K562 (cell line): ENCODE data around the gene ERICH2. TPM values are rescaled to one million over a fixed set of nuclear protein-coding genes. Genes with fewer than 3 reads are reported as not detected.

Source experiments
- ATAC-seq: fragments of 200-7000 bp; cut with Tn5 transposase; 3 replicates; pipeline ENCODE4 v1.9.1; 2020; ENCODE audit warnings: moderate library complexity
- BruUV-seq: library from RNA; stranded (reverse); fragments of 400-500 nt; replicated peaks from 2 replicates; lab custom pipeline; 2021; lab: Mats Ljungman, UMichigan
- CTCF ChIA-PET: fragments of 300-600 bp; formaldehyde crosslinking; extraction: SDS; loops from one replicate; lab custom pipeline; 2021; ENCODE audit warnings: low intra/inter-chr PET ratio; lab: Yijun Ruan, JAX
- POLR2A ChIA-PET: fragments of 300-600, 350-650 bp; sonication (Branson Sonifier 250); formaldehyde crosslinking; extraction: SDS; loops from one replicate; lab custom pipeline; 2021; ENCODE audit warnings: antibody characterized with exemption, inconsistent platforms; lab: Yijun Ruan, JAX
- DNase-seq, 4 experiments: peaks; one replicate each; pipeline versions ENCODE4 v3.0.0 to v3.0.0-alpha.2; 2011 to 2018; ENCODE audit warnings: low spot score in 3 of 4, mixed read lengths in 3 of 4; ENCODE audit errors: extremely low read depth in 1 of 4
- FAIRE-seq: peaks from 2 replicates; lab custom pipeline; 2011; peaks lifted over from hg19 to GRCh38; lab: Jason Lieb, UNC
- H2AFZ ChIP-seq: 2 replicates; pipeline ENCODE4 v1.6.0; 2011; ENCODE audit warnings: low read depth, low read length, control low read depth, inconsistent platforms
- H3K27ac ChIP-seq: fragments of 200-600 bp; 3 replicates; pipeline ENCODE4 v1.8.0; 2011; ENCODE audit warnings: low read depth, mild to moderate bottlenecking, control low read depth, inconsistent platforms, low read length, moderate library complexity, mixed read lengths; ENCODE audit errors: extremely low read depth
- H3K27me3 ChIP-seq, 2 experiments: fragments of 300-600 bp in 1 of 2; 2 replicates in 1 of 2; 3 replicates in 1 of 2; pipeline versions ENCODE4 v1.6.0 to v1.8.0; 2011; ENCODE audit warnings: inconsistent platforms in 2 of 2, low read length in 2 of 2, mild to moderate bottlenecking in 1 of 2, mixed read lengths in 1 of 2, moderate library complexity in 1 of 2; ENCODE audit not compliant: control insufficient read depth in 2 of 2, insufficient read depth in 2 of 2
- H3K36me3 ChIP-seq: fragments of 300-600 bp; 3 replicates; pipeline ENCODE4 v1.8.0; 2011; ENCODE audit warnings: mild to moderate bottlenecking, low read length, inconsistent platforms; ENCODE audit not compliant: control insufficient read depth, insufficient read depth
- H3K4me1 ChIP-seq, 2 experiments: fragments of 200-600 bp in 1 of 2; replicated peaks in 1 of 2; 2 replicates in 1 of 2; 3 replicates in 1 of 2; pipeline versions ENCODE4 v1.5.1 to v1.8.0; 2011; ENCODE audit warnings: inconsistent platforms in 2 of 2, low read length in 2 of 2, mild to moderate bottlenecking in 1 of 2, mixed read lengths in 1 of 2, moderate library complexity in 1 of 2; ENCODE audit not compliant: control insufficient read depth in 2 of 2, insufficient read depth in 2 of 2
- H3K4me2 ChIP-seq: 2 replicates; pipeline ENCODE4 v1.6.1; 2011; ENCODE audit warnings: low read length, control low read depth, inconsistent platforms, mixed read lengths; ENCODE audit not compliant: insufficient read depth
- H3K4me3 ChIP-seq: fragments of 200-600 bp; sonication (generic), shearing (Covaris generic); 2 replicates; pipeline ENCODE4 v1.5.1; 2016; ENCODE audit warnings: control low read depth, inconsistent platforms
- H3K79me2 ChIP-seq: fragments of 200-600 bp; 3 replicates; pipeline ENCODE4 v1.8.0; 2011; ENCODE audit warnings: low read length, inconsistent platforms; ENCODE audit not compliant: control insufficient read depth, insufficient read depth
- H3K9ac ChIP-seq, 2 experiments: 2 replicates each; pipeline versions ENCODE4 v1.6.0 to v1.6.1; 2011; ENCODE audit warnings: low read depth in 2 of 2, low read length in 2 of 2, control low read depth in 1 of 2, inconsistent platforms in 1 of 2, mild to moderate bottlenecking in 1 of 2, mixed read lengths in 1 of 2; ENCODE audit not compliant: insufficient read depth in 1 of 2
- H3K9me1 ChIP-seq: one replicate; pipeline ENCODE4 v1.6.0; 2011; ENCODE audit warnings: inconsistent platforms, mild to moderate bottlenecking, low read length, moderate library complexity; ENCODE audit not compliant: control insufficient read depth, insufficient read depth
- H3K9me3 ChIP-seq: replicated peaks from 2 replicates; pipeline ENCODE4 v1.5.1; 2011; ENCODE audit warnings: low read depth, low read length, inconsistent platforms; ENCODE audit not compliant: control insufficient read depth, insufficient read depth
- H4K20me1 ChIP-seq: replicated peaks from 2 replicates; pipeline ENCODE4 v1.6.1; 2011; ENCODE audit warnings: low read length, inconsistent platforms, mixed read lengths; ENCODE audit not compliant: control insufficient read depth, insufficient read depth
- ARID1B ChIP-seq: fragments of 450-650 bp; IDR thresholded peaks from 2 replicates; pipeline ENCODE4 v1.6.1; 2016; ENCODE audit warnings: antibody characterized with exemption, mild to moderate bottlenecking, inconsistent platforms
- COPS2 ChIP-seq: fragments of 450-650 bp; conservative IDR thresholded peaks from 2 replicates; pipeline ENCODE4 v1.6.1; 2016; ENCODE audit warnings: mild to moderate bottlenecking, moderate library complexity
- CTCF ChIP-seq, 3 experiments: IDR thresholded peaks in 2 of 3; conservative IDR thresholded peaks in 1 of 3; 2 replicates each; pipeline ENCODE4 v1.5.1; 2011 to 2012; ENCODE audit warnings: low read length in 3 of 3, mild to moderate bottlenecking in 3 of 3, control low read depth in 2 of 3, improper control_type of control experiment in 1 of 3, inconsistent platforms in 1 of 3, low read depth in 1 of 3, mixed read lengths in 1 of 3, moderate library complexity in 1 of 3; ENCODE audit not compliant: insufficient read depth in 2 of 3
- DDX20 ChIP-seq: fragments of 450-650 bp; IDR thresholded peaks from 2 replicates; pipeline ENCODE4 v1.6.1; 2016; ENCODE audit warnings: missing genetic modification characterization, low read depth, mild to moderate bottlenecking, missing compliant biosample characterization, moderate library complexity
- JUNB ChIP-seq: fragments of 450-650 bp; formaldehyde crosslinking; conservative IDR thresholded peaks from 2 replicates; pipeline ENCODE4 v1.4.0; 2020; ENCODE audit warnings: mild to moderate bottlenecking
- MAFG ChIP-seq: fragments of 450-650 bp; conservative IDR thresholded peaks from 2 replicates; pipeline ENCODE4 v1.6.1; 2016; ENCODE audit warnings: missing genetic modification characterization, missing compliant biosample characterization
- MTA2 ChIP-seq: fragments of 450-650 bp; IDR thresholded peaks from 2 replicates; pipeline ENCODE4 v1.6.1; 2016; ENCODE audit warnings: low read depth
- MXD1 ChIP-seq: fragments of 250-450 bp; sonication (Bioruptor Pico); IDR thresholded peaks from 2 replicates; pipeline ENCODE4 v1.8.0; 2021; ENCODE audit warnings: borderline replicate concordance, mild to moderate bottlenecking, moderate library complexity; ENCODE audit not compliant: poor library complexity, severe bottlenecking
- NCOA4 ChIP-seq: fragments of 450-650 bp; IDR thresholded peaks from 2 replicates; pipeline ENCODE4 v1.6.1; 2018; ENCODE audit warnings: mild to moderate bottlenecking; ENCODE audit not compliant: partially characterized antibody
- NELFE ChIP-seq: IDR thresholded peaks from 2 replicates; pipeline ENCODE4 v1.6.1; 2011; ENCODE audit warnings: mild to moderate bottlenecking; ENCODE audit not compliant: insufficient read depth, insufficient read length
- OTX1 ChIP-seq: fragments of 450-650 bp; formaldehyde crosslinking; IDR thresholded peaks from 2 replicates; pipeline ENCODE4 v1.4.0; 2022; ENCODE audit warnings: mild to moderate bottlenecking
- PCBP2 ChIP-seq: fragments of 200-400 bp; formaldehyde crosslinking; IDR thresholded peaks from 2 replicates; pipeline ENCODE4 v1.6.1; 2018; ENCODE audit warnings: low read length, low read depth, mild to moderate bottlenecking, moderate library complexity; ENCODE audit not compliant: poor library complexity, severe bottlenecking
- RBM14 ChIP-seq: fragments of 200-400 bp; formaldehyde crosslinking; IDR thresholded peaks from 2 replicates; pipeline ENCODE4 v1.6.1; 2018; ENCODE audit warnings: low read depth, mild to moderate bottlenecking, low read length, moderate library complexity, borderline replicate concordance; ENCODE audit not compliant: insufficient read depth
- RBM25 ChIP-seq: fragments of 200-400 bp; formaldehyde crosslinking; IDR thresholded peaks from 2 replicates; pipeline ENCODE4 v1.6.1; 2018; ENCODE audit warnings: low read length, low read depth, moderate library complexity; ENCODE audit not compliant: severe bottlenecking
- SAFB2 ChIP-seq: fragments of 200-400 bp; formaldehyde crosslinking; IDR thresholded peaks from 2 replicates; pipeline ENCODE4 v1.6.1; 2018; ENCODE audit warnings: borderline replicate concordance, low read length, low read depth, moderate library complexity; ENCODE audit not compliant: severe bottlenecking
- SOX6 ChIP-seq: fragments of 450-650 bp; IDR thresholded peaks from 2 replicates; pipeline ENCODE4 v1.6.1; 2014; ENCODE audit warnings: mild to moderate bottlenecking
- STAG1 ChIP-seq: sonication (generic); formaldehyde crosslinking; IDR thresholded peaks from 2 replicates; pipeline ENCODE4 v1.5.0; 2020; ENCODE audit warnings: missing genetic modification reagents, borderline replicate concordance
- ZNF785 ChIP-seq: fragments of 250-450 bp; sonication (Bioruptor Pico); IDR thresholded peaks from 2 replicates; pipeline ENCODE4 v1.4.0; 2020; ENCODE audit warnings: mild to moderate bottlenecking
- ZNF79 ChIP-seq: fragments of 250-450 bp; sonication (Bioruptor Pico); IDR thresholded peaks from 2 replicates; pipeline ENCODE4 v1.4.0; 2020; ENCODE audit warnings: low read depth, mild to moderate bottlenecking, moderate library complexity
- WGBS: fragments of 100-300 bp; shearing (Covaris generic); methylation state at CpG from one replicate; pipeline ENCODE4 v1.1.6; 2016; ENCODE audit warnings: low coverage, mixed read lengths; ENCODE audit not compliant: insufficient coverage; ENCODE audit errors: missing lambda C conversion rate; 5-methylcytosine and 5-hydroxymethylcytosine counted together
- in situ Hi-C: fragments of 300-500 bp; cut with MboI; formaldehyde crosslinking; loops from 4 replicates; pipeline ENCODE4 v1.15.0; 2018; ENCODE audit warnings: inconsistent platforms, mixed read lengths
- intact Hi-C: fragments of 100-400 bp; cut with micrococcal nuclease; formaldehyde crosslinking; loops from 2 replicates; pipeline ENCODE4 v1.14.2; 2022
- polyA plus RNA-seq, 8 experiments: library from polyadenylated mRNA; depleted of rRNA in 4 of 8; stranded (reverse) in 5 of 8; unstranded in 3 of 8; fragments of >200 nt; fragmentation: Nextera tagmentation in 2 of 8; fragmentation: Illumina TruSeq in 1 of 8; extraction: Ambion mirVana in 2 of 8; extraction: Trizol in 1 of 8; gene quantifications; 2 replicates each; pipeline versions ENCODE4 v1.2.1 to v1.2.3, GENCODE V29; 2011 to 2014; ENCODE audit warnings: inconsistent platforms in 1 of 8, missing spikeins in 1 of 8
- total RNA-seq, 7 experiments: library from RNA; depleted of rRNA in 6 of 7; stranded (reverse); fragments of >200 nt in 6 of 7; fragmentation: Illumina TruSeq in 2 of 7; extraction: Trizol in 2 of 7; gene quantifications; 2 replicates each; pipeline versions ENCODE4 v1.2.1 to v1.2.3, GENCODE V29; 2011 to 2021; ENCODE audit warnings: low replicate concordance in 1 of 7
- TF ChIP-seq, protein P1 (sequence below): sonication (generic); formaldehyde crosslinking; IDR thresholded peaks from 2 replicates; pipeline ENCODE4 v1.8.0; 2022; ENCODE audit warnings: mild to moderate bottlenecking, missing genetic modification reagents

Gene ERICH2
- total and polyA plus RNA-seq, 9 of the 15 experiments (the other 6 are each of a cell fraction or from before 2014, with no cell fraction given): 0.85 to 2.4 (median 1.6) TPM

- H4K20me1 ChIP-seq: no peaks in the 10 kb centered on the region
- H3K9ac ChIP-seq: peak overlapping the region in 1 of 2 experiments; percentile 2; a peak in 2 of 4 replicates
- no peaks in the 10 kb centered on the region for H3K9me3 ChIP-seq
- peak overlapping the region; percentile 10; the same call in 2 of the 3 replicates for H3K27ac ChIP-seq
- no TSS peak for BruUV-seq
- CTCF ChIA-PET: interaction anchor here (0.6 to 0.8 kb wide), 2 partner anchors 64 to 958 kb away, joined by 3 read pairs; no protein-coding TSS in a partner anchor
- ATAC-seq (peak; percentile 63), FAIRE-seq (peak; percentile 40), DNase-seq (peak; percentile 38 to 68 (median 57))
- peak overlapping the region; percentile 69 for H2AFZ ChIP-seq
- in situ Hi-C loops (no loop called here), intact Hi-C loops (no loop called here)
- H3K4me2 ChIP-seq: peak overlapping the region; percentile 46
- H3K27me3 ChIP-seq: no peaks in the 10 kb centered on the region
- POLR2A ChIA-PET: interaction anchor here (0.6 to 2.1 kb wide), 8 partner anchors 8 to 1891 kb away, joined by 3 to 10 read pairs (median 4); partner anchors contain the start of gene ERICH2
- no peaks in the 10 kb centered on the region for H3K9me1 ChIP-seq
- peaks cover 17 to 37% of the 10 kb centered on the region in 2 experiments; a peak in 4 of 5 replicates for H3K4me1 ChIP-seq
- no peak overlapping the region for H3K4me3 ChIP-seq
- no peaks in the 10 kb centered on the region for H3K36me3 ChIP-seq
- 25% methylated on average over 4 of the region's 4 CpGs for WGBS
- 0 out of 3 replicates have a peak, but pooled peaks cover 2% of the 10 kb centered on the region for H3K79me2 ChIP-seq
- no peak for TF ChIP-seq JUNB
- no peak for TF ChIP-seq PCBP2
- TF ChIP-seq SAFB2: no peak
- peak; percentile 69 for TF ChIP-seq ARID1B
- no peak for TF ChIP-seq OTX1 (CRISPR knock-in tag)
- peak; percentile 82 for TF ChIP-seq SOX6
- no peak for TF ChIP-seq CTCF (IDR thresholded peaks at IDR 0.05 in 2 of 3, conservative IDR thresholded peaks at IDR 0.05 in 1 of 3; ENCODE audit: insufficient read depth in 2 of 3, low read depth in 1 of 3, low read length in 3 of 3)
- no peak for TF ChIP-seq MXD1 (CRISPR knock-in tag)
- no peak for TF ChIP-seq STAG1 (CRISPR knock-in tag)
- TF ChIP-seq ZNF79: no peak
- TF ChIP-seq MTA2: no peak
- TF ChIP-seq NCOA4: no peak
- TF ChIP-seq RBM14: no peak
- no peak for TF ChIP-seq ZNF785 (CRISPR knock-in tag)
- TF ChIP-seq NELFE: no peak
- TF ChIP-seq, protein P1, sequence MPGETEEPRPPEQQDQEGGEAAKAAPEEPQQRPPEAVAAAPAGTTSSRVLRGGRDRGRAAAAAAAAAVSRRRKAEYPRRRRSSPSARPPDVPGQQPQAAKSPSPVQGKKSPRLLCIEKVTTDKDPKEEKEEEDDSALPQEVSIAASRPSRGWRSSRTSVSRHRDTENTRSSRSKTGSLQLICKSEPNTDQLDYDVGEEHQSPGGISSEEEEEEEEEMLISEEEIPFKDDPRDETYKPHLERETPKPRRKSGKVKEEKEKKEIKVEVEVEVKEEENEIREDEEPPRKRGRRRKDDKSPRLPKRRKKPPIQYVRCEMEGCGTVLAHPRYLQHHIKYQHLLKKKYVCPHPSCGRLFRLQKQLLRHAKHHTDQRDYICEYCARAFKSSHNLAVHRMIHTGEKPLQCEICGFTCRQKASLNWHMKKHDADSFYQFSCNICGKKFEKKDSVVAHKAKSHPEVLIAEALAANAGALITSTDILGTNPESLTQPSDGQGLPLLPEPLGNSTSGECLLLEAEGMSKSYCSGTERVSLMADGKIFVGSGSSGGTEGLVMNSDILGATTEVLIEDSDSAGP (CRISPR knock-in tag): peak; percentile 86
- TF ChIP-seq COPS2: no peak
- TF ChIP-seq RBM25: no peak
- TF ChIP-seq MAFG (tag): peak; percentile 88
- no peak for TF ChIP-seq DDX20 (tag)
These were observed 22.3 kb upstream of the ERICH2 start for GRCh38 chr2:170747921-170748320.
